HS-27A (cell line): ENCODE measurements around the gene CR1L.
"Not testable (repeated sequence)": the region's sequence is repeated elsewhere in the genome, so short reads cannot be mapped to it uniquely, and the experiment has no call there.

Source experiments
- DNase-seq: peaks from one replicate; pipeline ENCODE4 v3.0.0-alpha.2; 2012; ENCODE audit warnings: low read depth, missing footprints

Gene CR1L

DNA sequence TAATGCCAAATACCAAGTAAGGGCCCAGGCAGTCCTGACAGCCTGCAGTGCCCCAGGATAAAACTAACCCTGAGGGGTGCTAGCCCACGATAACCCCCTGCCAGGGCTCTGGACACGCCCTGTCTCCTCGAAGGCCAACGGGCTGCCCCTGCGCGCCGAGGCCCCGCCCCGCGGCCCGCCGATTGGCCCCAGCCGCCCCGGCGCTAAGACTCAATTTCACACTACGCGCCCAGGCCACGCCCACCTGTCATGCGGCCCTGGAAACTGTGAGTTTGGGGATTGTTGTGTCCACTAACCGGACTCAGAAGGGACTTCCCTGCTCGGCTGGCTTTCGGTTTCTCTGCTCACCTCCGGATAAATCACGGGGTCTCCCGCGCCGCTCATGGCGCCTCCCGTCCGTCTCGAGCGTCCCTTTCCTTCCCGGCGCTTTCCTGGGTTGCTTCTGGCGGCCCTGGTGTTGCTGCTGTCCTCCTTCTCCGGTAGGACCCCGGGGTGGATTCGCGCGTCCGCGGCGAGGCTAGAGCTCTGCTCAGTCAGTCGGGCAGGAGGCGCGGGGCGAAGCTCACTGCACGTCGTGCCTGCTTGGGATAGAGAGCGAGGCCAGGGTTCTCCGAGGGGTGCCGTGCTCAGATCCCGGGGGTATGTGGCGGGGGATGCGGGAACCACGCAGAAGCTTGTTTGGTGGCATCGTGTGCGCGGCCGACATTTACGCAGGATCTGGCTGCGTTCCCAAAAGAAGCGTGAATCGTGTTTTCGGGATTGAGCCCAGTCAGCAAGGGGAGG lies at the start of gene CR1L:
Gene CR1L (plus strand): TSS at position 282 of the 783 bp plus-strand sequence. CDS start 101 bp downstream, at position 383.
- no peak for DNase-seq

- DNase-seq: no peak
These were observed 41.2 kb upstream of the CR1L start for GRCh38 chr1:207603777-207604176.

- DNase-seq: no peak
These were observed 39.2 kb upstream of the CR1L start for GRCh38 chr1:207605444-207606361.

GRCh38 chr1:207606362-207606755 lies 38.6 kb upstream of the CR1L start:
- DNase-seq: no peak

DNA sequence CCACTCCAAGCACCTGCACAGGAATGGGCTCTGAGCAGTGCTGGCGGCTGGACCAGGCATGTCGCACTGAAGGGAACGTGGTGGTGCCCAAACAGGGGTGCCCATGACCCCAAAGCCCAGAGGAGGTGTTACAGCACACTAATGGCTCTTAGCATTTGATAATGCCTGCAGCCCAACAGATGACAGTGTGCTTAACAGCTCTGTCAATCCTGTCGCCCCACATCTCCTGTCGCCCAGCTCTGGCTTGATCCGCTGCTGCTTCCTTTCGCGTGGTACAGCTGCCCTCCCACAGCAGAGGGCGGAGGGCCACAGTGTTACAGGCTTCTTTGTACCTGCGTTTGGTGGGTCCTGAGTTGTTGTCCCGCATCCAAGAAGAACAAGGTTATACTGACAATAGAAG lies 32.2 kb upstream of the CR1L start:
- no peak for DNase-seq

DNA sequence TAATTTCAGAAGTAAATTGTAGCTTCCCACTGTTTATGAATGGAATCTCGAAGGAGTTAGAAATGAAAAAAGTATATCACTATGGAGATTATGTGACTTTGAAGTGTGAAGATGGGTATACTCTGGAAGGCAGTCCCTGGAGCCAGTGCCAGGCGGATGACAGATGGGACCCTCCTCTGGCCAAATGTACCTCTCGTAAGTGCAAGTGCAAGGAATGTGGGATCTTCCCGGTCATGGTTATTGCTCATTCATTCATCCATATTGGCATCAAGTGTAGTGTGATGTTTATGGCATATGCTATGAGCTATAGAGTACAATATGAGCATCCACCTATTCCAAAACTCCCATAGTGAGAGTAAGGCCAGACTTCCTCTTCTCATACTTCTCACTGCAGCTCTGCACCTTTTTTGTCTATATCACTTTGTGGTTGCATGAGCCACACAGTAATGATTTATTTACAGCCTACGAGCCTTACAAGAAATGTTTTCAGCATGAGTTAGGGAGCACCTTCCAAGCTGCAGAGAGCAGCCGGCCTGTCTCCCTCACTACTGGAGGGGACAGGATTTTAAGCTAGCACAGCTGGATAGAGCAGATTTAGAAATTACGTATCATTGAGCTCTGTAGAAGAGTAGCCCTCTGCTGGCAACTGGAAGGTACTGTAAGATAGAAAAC lies 24.9 kb upstream of the CR1L start:
- DNase-seq: no peak

- DNase-seq: no peak
These were observed 24.4 kb upstream of the CR1L start for GRCh38 chr1:207620543-207620893.

- DNase-seq: not testable (repeated sequence)
These were observed 19.3 kb upstream of the CR1L start for GRCh38 chr1:207625504-207626071.

DNA sequence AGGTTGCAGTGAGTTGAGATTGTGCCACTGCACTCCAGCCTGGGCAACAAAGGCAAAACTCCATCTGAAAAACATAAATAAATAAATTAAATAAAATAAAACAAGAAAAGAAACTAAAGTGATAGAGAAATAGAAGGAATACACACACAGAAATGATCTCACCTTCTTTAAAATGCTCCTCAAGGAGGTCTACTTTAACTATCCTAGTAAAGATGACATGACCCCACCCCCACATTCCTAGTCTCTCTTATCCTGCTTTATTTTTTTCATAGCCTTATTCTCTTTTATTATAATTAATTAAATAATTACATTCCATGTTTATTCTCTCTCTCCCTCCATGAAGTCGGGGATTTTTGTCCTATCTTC lies 18.0 kb upstream of the CR1L start:
- no peak for DNase-seq

- no peak for DNase-seq
These were observed 17.4 kb upstream of the CR1L start for GRCh38 chr1:207627496-207627895.

- no peak for DNase-seq
These were observed 16.2 kb upstream of the CR1L start for GRCh38 chr1:207628776-207629175.

- no peak for DNase-seq
These were observed 13.8 kb upstream of the CR1L start for GRCh38 chr1:207631137-207631536.

DNA sequence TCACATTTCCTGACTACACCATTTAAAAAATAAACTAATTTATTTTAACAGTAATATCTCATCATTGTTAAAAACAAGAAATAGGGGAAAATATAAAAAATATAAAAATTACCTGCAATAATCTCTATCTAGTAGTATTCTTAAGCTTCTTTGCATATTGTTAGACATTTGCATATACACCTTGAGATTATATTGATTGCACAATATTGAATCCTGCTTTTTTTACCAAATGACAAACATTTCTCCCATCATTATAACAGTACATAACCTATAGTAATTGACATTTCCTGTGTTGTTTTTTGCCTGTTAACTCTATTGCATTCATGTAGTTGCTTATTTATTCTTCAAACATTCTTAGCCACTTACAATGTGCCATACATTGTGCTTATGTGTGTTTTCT lies 11.7 kb upstream of the CR1L start:
- DNase-seq: no peak

GRCh38 chr1:207633699-207634289 lies 11.1 kb upstream of the CR1L start:
- not testable (repeated sequence) for DNase-seq

DNA sequence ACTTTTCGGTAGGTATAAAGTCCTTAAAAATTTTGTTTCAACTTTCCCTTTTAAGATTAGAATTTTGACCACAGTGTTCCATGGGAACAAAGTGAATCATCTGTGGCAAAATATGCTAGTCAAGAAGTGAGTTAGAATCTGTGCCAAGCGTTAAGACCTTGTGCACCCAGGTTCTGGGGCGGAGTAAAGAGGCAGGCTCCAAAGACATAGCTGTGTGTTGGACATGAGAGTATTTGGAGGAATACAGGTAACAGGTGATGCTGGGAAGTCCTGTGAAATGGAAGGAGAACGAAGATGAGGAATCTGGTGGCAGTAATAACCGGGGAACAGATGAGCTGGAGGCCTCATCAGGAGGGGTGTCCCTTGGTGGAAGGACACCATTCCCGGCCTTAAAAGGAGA lies 10.6 kb upstream of the CR1L start:
- not testable (repeated sequence) for DNase-seq

- not testable (repeated sequence) for DNase-seq
These were observed 9.3 kb upstream of the CR1L start for GRCh38 chr1:207635569-207636186.

DNA sequence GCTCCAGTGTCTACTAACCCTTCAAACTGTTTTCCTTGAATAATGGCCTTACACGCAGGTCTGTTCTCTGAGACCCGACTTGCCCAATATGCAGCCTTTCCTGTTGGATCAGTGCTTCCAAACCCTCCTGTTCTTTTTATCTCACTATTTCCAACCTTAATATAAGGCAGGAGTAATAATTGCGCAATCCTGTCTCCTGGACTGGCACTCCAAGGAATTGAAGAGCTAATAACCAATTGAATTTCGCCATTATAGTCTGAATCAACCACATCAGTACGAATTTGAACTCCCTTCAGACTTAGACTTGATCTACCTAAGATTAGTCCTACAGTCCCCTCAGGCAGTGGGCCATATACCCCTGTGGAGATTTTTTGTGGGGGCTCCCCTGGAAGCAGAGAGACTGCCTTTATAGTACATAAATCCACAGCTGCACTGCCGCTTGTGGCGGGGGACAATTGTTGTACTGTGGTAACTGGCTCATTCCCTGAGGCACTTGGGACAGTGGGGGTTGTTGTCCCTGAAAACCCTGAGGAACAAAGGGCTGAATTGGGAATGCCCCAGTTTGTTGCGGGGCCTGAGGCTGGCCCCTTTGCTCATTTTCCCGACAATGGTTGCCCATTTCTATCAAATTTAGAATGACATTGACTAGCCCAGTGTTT lies 6.3 kb upstream of the CR1L start:
- DNase-seq: not testable (repeated sequence)

- not testable (repeated sequence) for DNase-seq
These were observed 5.6 kb upstream of the CR1L start for GRCh38 chr1:207639362-207639761.

GRCh38 chr1:207644166-207644851 lies 624 bp upstream of the CR1L start:
- DNase-seq: no peak

DNA sequence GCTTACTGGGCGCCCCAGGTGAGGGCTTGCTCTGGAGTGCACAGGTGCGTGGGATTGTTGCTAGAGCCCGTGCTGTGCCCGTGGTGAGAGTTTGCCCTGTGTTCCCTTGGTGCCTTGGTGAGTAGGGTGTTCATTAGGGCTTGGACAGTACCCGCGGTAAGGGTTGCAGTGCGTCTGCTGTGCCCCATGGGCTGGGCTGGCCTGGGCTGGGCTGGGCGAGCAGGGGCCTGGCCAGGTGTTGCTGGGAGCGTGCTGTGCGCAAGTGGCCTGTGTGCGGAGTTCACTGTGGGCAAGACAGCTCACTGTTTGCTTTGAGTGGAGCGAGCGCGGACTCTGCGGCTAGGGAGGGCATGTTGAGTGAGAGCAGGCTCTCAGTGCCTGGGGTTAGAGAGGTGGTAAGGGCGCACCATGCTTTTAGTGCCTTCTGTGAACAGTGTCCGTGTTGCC lies 725 bp downstream of the CR1L start:
- no peak for DNase-seq
